Panc1 (cell line): ENCODE measurements around the gene TNRC6B. TPM values are rescaled to one million over a fixed set of nuclear protein-coding genes. Genes with fewer than 3 reads are reported as not detected.

Experiments used
- ATAC-seq: fragments of 200-7000 bp; cut with Tn5 transposase; 2 replicates; pipeline ENCODE4 v1.9.1; 2020; ENCODE audit warnings: mild to moderate bottlenecking, moderate library complexity
- BruUV-seq: library from RNA; stranded (reverse); fragments of 400-500 nt; replicated peaks from 2 replicates; lab custom pipeline; 2021; lab: Mats Ljungman, UMichigan
- CTCF ChIA-PET: fragments of 300-600 bp; sonication (Branson Sonifier 250); formaldehyde crosslinking; loops from one replicate; lab custom pipeline; 2022; ENCODE audit warnings: antibody characterized with exemption; lab: Charles Lee
- POLR2A ChIA-PET: fragments of 300-600 bp; sonication (Branson Sonifier 250); formaldehyde crosslinking; loops from one replicate; lab custom pipeline; 2022; ENCODE audit warnings: antibody characterized with exemption; lab: Charles Lee
- DNase-seq: peaks from one replicate; pipeline ENCODE4 v3.0.0-alpha.2; 2010; ENCODE audit warnings: low read depth, low spot score
- H3K27ac ChIP-seq: 2 replicates; pipeline ENCODE4 v1.5.1; 2011; ENCODE audit warnings: mild to moderate bottlenecking, low read length, inconsistent platforms
- H3K27me3 ChIP-seq: fragments of 200-500 bp; sonication (Bioruptor generic); 2 replicates; pipeline ENCODE4 v1.6.0; 2014; ENCODE audit warnings: low read length, inconsistent platforms; ENCODE audit not compliant: control insufficient read depth, insufficient read depth
- H3K36me3 ChIP-seq: fragments of 200-500 bp; sonication (Bioruptor generic); 2 replicates; pipeline ENCODE4 v1.5.1; 2014; ENCODE audit warnings: inconsistent platforms, mild to moderate bottlenecking, low read length, moderate library complexity; ENCODE audit not compliant: control insufficient read depth, insufficient read depth
- H3K4me1 ChIP-seq: 2 replicates; pipeline ENCODE4 v1.5.1; 2011; ENCODE audit warnings: inconsistent platforms, mild to moderate bottlenecking, low read length, moderate library complexity; ENCODE audit not compliant: control insufficient read depth, insufficient read depth
- H3K4me3 ChIP-seq, 2 experiments: 2 replicates each; pipeline ENCODE4 v1.5.1; 2011 to 2012; ENCODE audit warnings: low read depth in 2 of 2, low read length in 2 of 2, mild to moderate bottlenecking in 2 of 2, inconsistent platforms in 1 of 2, moderate library complexity in 1 of 2
- H3K9me3 ChIP-seq: fragments of 200-500 bp; sonication (Bioruptor generic); 2 replicates; pipeline ENCODE4 v1.5.1; 2014; ENCODE audit warnings: low read depth, mild to moderate bottlenecking, inconsistent platforms, low read length, moderate library complexity; ENCODE audit not compliant: control insufficient read depth, insufficient read depth
- POLR2AphosphoS5 ChIP-seq: IDR thresholded peaks from 2 replicates; pipeline ENCODE4 v1.6.1; 2012; ENCODE audit warnings: mild to moderate bottlenecking, low read depth, low read length, moderate library complexity
- REST ChIP-seq, 2 experiments: IDR thresholded peaks; 2 replicates each; pipeline ENCODE4 v1.6.1; 2011 to 2012; ENCODE audit warnings: low read depth in 2 of 2, control low read depth in 1 of 2, low read length in 1 of 2, mild to moderate bottlenecking in 1 of 2, moderate library complexity in 1 of 2; ENCODE audit not compliant: insufficient read depth in 1 of 2
- SIN3A ChIP-seq: IDR thresholded peaks from 2 replicates; pipeline ENCODE4 v1.6.1; 2012; ENCODE audit warnings: low read depth, mild to moderate bottlenecking, low read length, moderate library complexity, borderline replicate concordance; ENCODE audit not compliant: insufficient read depth
- TCF7L2 ChIP-seq: IDR thresholded peaks from 2 replicates; pipeline ENCODE4 v1.6.1; 2011; ENCODE audit warnings: mild to moderate bottlenecking, low read depth, low read length, inconsistent platforms
- in situ Hi-C: cut with HindIII; loops from 2 replicates; pipeline ENCODE4 v1.10.0; 2016; ENCODE audit warnings: low sequenced_read_pairs, low pct_unique_long_range_greater_than_20kb
- intact Hi-C: fragments of 100-400 bp; cut with micrococcal nuclease; formaldehyde crosslinking; loops from one replicate; pipeline ENCODE4 v1.10.0; 2022; ENCODE audit not compliant: unreplicated experiment
- total RNA-seq: library from RNA; stranded (reverse); gene quantifications from one replicate; pipeline ENCODE4 v1.2.1, GENCODE V29; 2021; ENCODE audit not compliant: unreplicated experiment
- TF ChIP-seq, protein P1 (sequence below): fragments of 450-650 bp; IDR thresholded peaks from 2 replicates; pipeline ENCODE4 v1.5.1; 2017; ENCODE audit warnings: mild to moderate bottlenecking

TNRC6B gene
- total RNA-seq, 1 experiment from 2014 or later, result 30.7 TPM

DNA sequence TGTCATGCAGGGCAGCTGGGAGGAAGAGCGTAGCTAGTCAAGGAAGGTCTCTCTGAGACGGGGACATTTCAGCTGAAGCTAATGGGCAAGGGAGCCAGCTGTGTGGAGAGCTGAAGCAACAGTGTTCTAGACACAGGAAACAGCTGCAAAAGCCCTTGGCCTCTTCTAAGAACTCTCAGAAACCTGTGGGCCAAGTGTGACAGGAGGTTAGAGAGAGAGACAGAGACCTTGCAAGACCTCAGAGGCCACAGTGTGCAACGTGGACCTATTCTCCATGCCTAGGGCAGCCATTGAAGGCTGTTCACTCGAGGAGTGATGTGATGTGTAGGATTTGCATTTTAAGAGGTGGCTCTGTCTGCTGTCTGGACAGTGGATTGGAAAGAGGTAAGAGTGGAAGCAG lies 48.7 kb upstream of the TNRC6B start:
- Histone ChIP-seq H3K9me3 (no peaks in the 10 kb centered on the region), H3K4me1 (no peaks in the 10 kb centered on the region), H3K36me3 (no peaks in the 10 kb centered on the region), H3K27ac (no peak overlapping the region), H3K4me3 (no peak overlapping the region), H3K27me3 (no peaks in the 10 kb centered on the region)
- CTCF ChIA-PET, result no interaction called here
- DNase-seq (no peak), ATAC-seq (no peak)
- POLR2A ChIA-PET, result no interaction called here
- intact Hi-C loops, result no loop called here
- TF ChIP-seq, protein P1, sequence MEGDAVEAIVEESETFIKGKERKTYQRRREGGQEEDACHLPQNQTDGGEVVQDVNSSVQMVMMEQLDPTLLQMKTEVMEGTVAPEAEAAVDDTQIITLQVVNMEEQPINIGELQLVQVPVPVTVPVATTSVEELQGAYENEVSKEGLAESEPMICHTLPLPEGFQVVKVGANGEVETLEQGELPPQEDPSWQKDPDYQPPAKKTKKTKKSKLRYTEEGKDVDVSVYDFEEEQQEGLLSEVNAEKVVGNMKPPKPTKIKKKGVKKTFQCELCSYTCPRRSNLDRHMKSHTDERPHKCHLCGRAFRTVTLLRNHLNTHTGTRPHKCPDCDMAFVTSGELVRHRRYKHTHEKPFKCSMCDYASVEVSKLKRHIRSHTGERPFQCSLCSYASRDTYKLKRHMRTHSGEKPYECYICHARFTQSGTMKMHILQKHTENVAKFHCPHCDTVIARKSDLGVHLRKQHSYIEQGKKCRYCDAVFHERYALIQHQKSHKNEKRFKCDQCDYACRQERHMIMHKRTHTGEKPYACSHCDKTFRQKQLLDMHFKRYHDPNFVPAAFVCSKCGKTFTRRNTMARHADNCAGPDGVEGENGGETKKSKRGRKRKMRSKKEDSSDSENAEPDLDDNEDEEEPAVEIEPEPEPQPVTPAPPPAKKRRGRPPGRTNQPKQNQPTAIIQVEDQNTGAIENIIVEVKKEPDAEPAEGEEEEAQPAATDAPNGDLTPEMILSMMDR, result no peak
- TF ChIP-seq SIN3A (no peak), POLR2AphosphoS5 (no peak), TCF7L2 (no peak), REST (IDR thresholded peaks at IDR 0.05; ENCODE audit: insufficient read depth in 1 of 2, low read depth in 2 of 2, low read length in 1 of 2) (no peak)
- in situ Hi-C loops, result no loop called here
- BruUV-seq, result no TSS peak

DNA sequence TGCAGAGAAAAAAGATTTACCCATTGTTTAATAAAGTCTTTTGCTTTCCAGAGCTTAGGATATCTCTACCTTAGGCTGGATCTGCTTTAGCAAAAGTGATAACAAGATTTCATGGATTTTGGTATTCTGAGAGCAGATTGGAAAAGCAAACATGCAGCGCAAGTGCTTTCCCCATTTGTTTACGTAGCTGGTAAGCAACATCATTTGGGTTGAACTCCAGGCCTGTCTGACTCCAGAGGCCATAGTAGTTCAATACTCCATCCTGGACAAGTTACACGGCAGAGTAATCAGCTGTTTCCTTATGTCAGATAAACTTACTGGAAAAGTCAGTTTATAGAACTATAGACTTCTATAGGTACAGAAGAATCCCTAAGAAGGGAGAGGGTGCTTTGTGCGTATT lies 40.6 kb upstream of the TNRC6B start:
- H3K27ac ChIP-seq, result no peak overlapping the region
- in situ Hi-C loops (no loop called here), intact Hi-C loops (no loop called here)
- ATAC-seq, result no peak
- POLR2A ChIA-PET, result no interaction called here
- H3K4me1 ChIP-seq, result no peaks in the 10 kb centered on the region
- H3K4me3 ChIP-seq, result no peak overlapping the region
- H3K36me3 ChIP-seq, result no peaks in the 10 kb centered on the region
- no peaks in the 10 kb centered on the region for H3K9me3 ChIP-seq
- no peak for DNase-seq
- no TSS peak for BruUV-seq
- CTCF ChIA-PET, result no interaction called here
- TF ChIP-seq, protein P1, result no peak
- TF ChIP-seq REST (IDR thresholded peaks at IDR 0.05; ENCODE audit: insufficient read depth in 1 of 2, low read depth in 2 of 2, low read length in 1 of 2) (no peak), TCF7L2 (no peak), SIN3A (no peak), POLR2AphosphoS5 (no peak)
- H3K27me3 ChIP-seq, result no peaks in the 10 kb centered on the region
